SH-SY5Y (cell line): ENCODE measurements around the gene COCH.

ENCODE experiments used
- GATA2 ChIP-seq: IDR thresholded peaks from 2 replicates; pipeline ENCODE4 v1.6.1; 2011; ENCODE audit warnings: mild to moderate bottlenecking, low read depth, low read length
- GATA3 ChIP-seq: IDR thresholded peaks from 2 replicates; pipeline ENCODE4 v1.6.1; 2011; ENCODE audit warnings: low read depth, mild to moderate bottlenecking, low read length, moderate library complexity

DNA sequence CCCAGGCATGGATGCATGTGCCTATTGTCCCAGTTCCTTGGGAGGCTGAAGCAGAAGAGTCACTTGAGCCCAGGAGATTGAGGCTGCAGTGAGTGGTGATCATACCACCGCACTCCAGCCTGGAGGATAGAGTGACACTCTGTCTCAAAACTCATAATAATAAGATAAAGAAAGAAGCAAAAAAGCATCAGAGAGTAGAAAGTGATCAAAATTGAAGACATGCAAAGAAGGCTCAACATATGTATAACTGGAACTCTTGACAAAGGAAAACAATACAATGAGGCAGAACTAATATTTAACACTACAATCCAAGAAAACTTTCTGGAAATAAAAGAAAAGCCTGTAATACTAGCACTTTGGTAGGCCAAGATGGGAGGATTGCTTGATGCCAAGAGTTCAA lies 48.3 kb upstream of the COCH start:
- TF ChIP-seq GATA2 (no peak), GATA3 (no peak)
